ENCODE results near the gene MFSD12. TPM values are rescaled to one million over a fixed set of nuclear protein-coding genes. Genes with fewer than 3 reads are reported as not detected.

The MFSD12 gene
- polyA plus RNA-seq, 3 donors: 47.9 to 150 (median 55.5) TPM

DNA sequence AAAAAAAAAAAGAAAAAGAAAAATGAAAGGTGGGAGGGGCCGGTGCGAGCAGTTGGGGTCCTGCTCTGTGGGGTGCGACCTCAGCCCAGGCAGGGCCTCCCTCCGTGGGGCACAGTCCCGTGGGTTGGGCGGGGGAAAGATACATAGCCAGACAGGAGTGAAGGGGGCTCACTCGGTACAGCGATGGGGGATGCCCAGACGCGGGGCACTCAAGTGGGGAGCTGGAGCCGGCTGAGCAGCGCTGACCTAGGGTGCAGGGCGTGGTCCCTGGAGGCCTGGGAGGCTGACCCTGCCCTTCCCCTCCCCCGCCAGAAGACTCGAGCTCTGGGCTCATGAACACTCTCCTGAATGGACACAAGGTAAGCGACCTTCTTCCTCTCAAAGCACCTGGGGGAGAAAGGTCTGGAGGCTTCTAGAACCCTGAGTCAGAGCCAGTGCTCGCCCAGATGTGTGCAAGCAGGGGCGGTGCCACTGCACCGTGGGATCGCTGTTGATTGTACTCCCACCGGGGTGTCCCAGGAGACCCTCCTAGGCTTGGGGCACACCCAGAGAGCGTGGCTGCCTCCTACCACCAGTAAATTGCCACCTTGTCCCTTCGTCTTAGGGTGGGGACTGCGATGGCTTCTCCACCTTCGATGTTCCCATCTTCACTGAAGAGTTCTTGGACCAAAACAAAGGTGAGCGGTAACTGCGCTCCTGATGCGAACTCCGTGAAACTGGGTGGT lies 18.7 kb upstream of the MFSD12 start:
- H3K27ac Mint-ChIP-seq: peak overlapping the region in 2 of 7 donors; percentile 46 to 78
- H3K4me2 ChIP-seq (replicated peaks; ENCODE audit: extremely low read depth, low read length, poor library complexity, severe bottlenecking): peak overlapping the region; percentile 81

DNA sequence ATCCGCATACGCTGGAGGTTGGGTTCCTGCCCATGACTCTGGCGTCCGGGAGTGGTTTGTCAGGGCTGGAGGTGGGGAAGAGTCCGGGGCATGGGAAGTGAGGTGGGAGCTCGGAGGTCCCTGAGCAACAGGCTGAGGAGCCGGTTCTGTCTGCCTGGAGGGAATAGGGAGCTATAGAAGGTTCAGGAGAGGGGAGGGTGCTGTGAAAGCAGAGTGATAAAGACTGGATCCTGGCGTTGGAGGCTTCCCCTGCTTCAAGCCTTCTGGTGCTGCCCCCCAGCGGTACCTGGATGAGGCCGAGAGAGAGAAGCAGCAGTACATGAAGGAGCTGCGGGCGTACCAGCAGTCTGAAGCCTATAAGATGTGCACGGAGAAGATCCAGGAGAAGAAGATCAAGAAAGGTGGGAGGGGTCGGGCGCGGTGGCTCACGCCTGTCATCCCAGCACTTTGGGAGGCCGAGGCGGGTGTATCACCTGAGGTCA lies 17.9 kb upstream of the MFSD12 start:
- Histone ChIP-seq H3K4me2 (replicated peaks; ENCODE audit: extremely low read depth, low read length, poor library complexity, severe bottlenecking) (no peak overlapping the region), H2AFZ (ENCODE audit: insufficient read depth, low read depth, low read length, poor library complexity, severe bottlenecking) (no peak overlapping the region), H3K27me3 (ENCODE audit: control insufficient read depth in 2 of 2, insufficient read depth in 2 of 2, low read length in 2 of 2) (no peaks in the 10 kb centered on the region), H3K27ac (ENCODE audit: low read depth in 1 of 2, low read length in 2 of 2) (no peak overlapping the region), H3K9ac (ENCODE audit: insufficient read depth, low read length, poor library complexity, severe bottlenecking) (no peak overlapping the region), H3K79me2 (ENCODE audit: insufficient read depth, low read length) (peaks cover 9% of the 10 kb centered on the region), H3K4me3 (replicated peaks in 1 of 3; ENCODE audit: low read depth in 2 of 3, low read length in 3 of 3) (no peak overlapping the region), H3K36me3 (replicated peaks in 1 of 2; ENCODE audit: control insufficient read depth in 1 of 2, insufficient read depth in 2 of 2, low read length in 2 of 2) (peaks cover 0 to 6% of the 10 kb centered on the region in 2 donors), H4K20me1 (ENCODE audit: insufficient read depth, low read length) (no peaks in the 10 kb centered on the region), H3K9me3 (replicated peaks in 1 of 2; ENCODE audit: control insufficient read depth in 1 of 2, insufficient read depth in 1 of 2, low read length in 2 of 2) (no peaks in the 10 kb centered on the region), H3K4me1 (ENCODE audit: control insufficient read depth in 1 of 2, insufficient read depth in 2 of 2, low read length in 2 of 2) (peaks cover 30 to 44% of the 10 kb centered on the region in 2 donors)
- TF ChIP-seq, protein P1, sequence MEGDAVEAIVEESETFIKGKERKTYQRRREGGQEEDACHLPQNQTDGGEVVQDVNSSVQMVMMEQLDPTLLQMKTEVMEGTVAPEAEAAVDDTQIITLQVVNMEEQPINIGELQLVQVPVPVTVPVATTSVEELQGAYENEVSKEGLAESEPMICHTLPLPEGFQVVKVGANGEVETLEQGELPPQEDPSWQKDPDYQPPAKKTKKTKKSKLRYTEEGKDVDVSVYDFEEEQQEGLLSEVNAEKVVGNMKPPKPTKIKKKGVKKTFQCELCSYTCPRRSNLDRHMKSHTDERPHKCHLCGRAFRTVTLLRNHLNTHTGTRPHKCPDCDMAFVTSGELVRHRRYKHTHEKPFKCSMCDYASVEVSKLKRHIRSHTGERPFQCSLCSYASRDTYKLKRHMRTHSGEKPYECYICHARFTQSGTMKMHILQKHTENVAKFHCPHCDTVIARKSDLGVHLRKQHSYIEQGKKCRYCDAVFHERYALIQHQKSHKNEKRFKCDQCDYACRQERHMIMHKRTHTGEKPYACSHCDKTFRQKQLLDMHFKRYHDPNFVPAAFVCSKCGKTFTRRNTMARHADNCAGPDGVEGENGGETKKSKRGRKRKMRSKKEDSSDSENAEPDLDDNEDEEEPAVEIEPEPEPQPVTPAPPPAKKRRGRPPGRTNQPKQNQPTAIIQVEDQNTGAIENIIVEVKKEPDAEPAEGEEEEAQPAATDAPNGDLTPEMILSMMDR (IDR thresholded peaks at IDR 0.05): no peak
- Mint-ChIP-seq H3K4me1 (peaks cover 38% of the 10 kb centered on the region), H3K27ac (peak overlapping the region in 3 of 7 donors; percentile 15 to 78 (median 65)), H3K4me3 (peak overlapping the region in 1 of 2 donors; percentile 3), H3K36me3 (peaks cover 8 to 32% of the 10 kb centered on the region in 2 donors), H3K9me3 (peaks cover 0 to 6% (median 3%) of the 10 kb centered on the region in 7 donors), H3K27me3 (ENCODE audit: low read depth in 3 of 3) (peaks cover 0 to 2% (median 0%) of the 10 kb centered on the region in 3 donors)
- DNase-seq: no peak
- intact Hi-C loops (cut with micrococcal nuclease): no loop called here
- 90% methylated on average over 9 of the region's 19 CpGs for WGBS (ENCODE audit: insufficient coverage)

More for the DNA sequence above, 18.7 kb upstream of the MFSD12 start:
- Histone ChIP-seq H4K20me1 (ENCODE audit: insufficient read depth, low read length) (no peaks in the 10 kb centered on the region), H3K27ac (ENCODE audit: low read depth in 1 of 2, low read length in 2 of 2) (no peak overlapping the region), H3K27me3 (ENCODE audit: control insufficient read depth in 2 of 2, insufficient read depth in 2 of 2, low read length in 2 of 2) (no peaks in the 10 kb centered on the region), H3K36me3 (replicated peaks in 1 of 2; ENCODE audit: control insufficient read depth in 1 of 2, insufficient read depth in 2 of 2, low read length in 2 of 2) (peaks cover 0 to 6% of the 10 kb centered on the region in 2 donors), H2AFZ (ENCODE audit: insufficient read depth, low read depth, low read length, poor library complexity, severe bottlenecking) (peak overlapping the region; percentile 35), H3K9me3 (replicated peaks in 1 of 2; ENCODE audit: control insufficient read depth in 1 of 2, insufficient read depth in 1 of 2, low read length in 2 of 2) (no peaks in the 10 kb centered on the region), H3K4me3 (replicated peaks in 1 of 3; ENCODE audit: low read depth in 2 of 3, low read length in 3 of 3) (peak overlapping the region; percentile 23 to 73 (median 41)), H3K9ac (ENCODE audit: insufficient read depth, low read length, poor library complexity, severe bottlenecking) (peak overlapping the region; percentile 15), H3K4me1 (ENCODE audit: control insufficient read depth in 1 of 2, insufficient read depth in 2 of 2, low read length in 2 of 2) (peaks cover 30 to 44% of the 10 kb centered on the region in 2 donors), H3K79me2 (ENCODE audit: insufficient read depth, low read length) (peaks cover 9% of the 10 kb centered on the region)
- no peak for DNase-seq
- peaks cover 0 to 6% (median 3%) of the 10 kb centered on the region in 7 donors for H3K9me3 Mint-ChIP-seq
- TF ChIP-seq, protein P1 (IDR thresholded peaks at IDR 0.05): no peak
- H3K36me3 Mint-ChIP-seq: peaks cover 8 to 32% of the 10 kb centered on the region in 2 donors
- intact Hi-C loops (cut with micrococcal nuclease): no loop called here
- peaks cover 0 to 2% (median 0%) of the 10 kb centered on the region in 3 donors for H3K27me3 Mint-ChIP-seq (ENCODE audit: low read depth in 3 of 3)
- peaks cover 43% of the 10 kb centered on the region for H3K4me1 Mint-ChIP-seq
- 95% methylated on average over 26 of the region's 29 CpGs for WGBS (ENCODE audit: insufficient coverage)
- peak overlapping the region; percentile 79 to 84 for H3K4me3 Mint-ChIP-seq
